HepG2 (cell line): ENCODE data around the gene NVL. TPM values are rescaled to one million over a fixed set of nuclear protein-coding genes. Genes with fewer than 3 reads are reported as not detected.

Experiments used
- EP300 ChIP-seq, 3 experiments: sonication (generic) in 1 of 3; formaldehyde crosslinking in 1 of 3; IDR thresholded peaks; 2 replicates each; pipeline versions ENCODE4 v1.5.1 to v1.6.1; 2011 to 2020; ENCODE audit warnings: low read depth in 2 of 3, low read length in 2 of 3, borderline replicate concordance in 1 of 3, improper control_type of control experiment in 1 of 3, mild to moderate bottlenecking in 1 of 3, missing genetic modification reagents in 1 of 3, moderate library complexity in 1 of 3
- HNRNPLL ChIP-seq: fragments of 200-400 bp; formaldehyde crosslinking; IDR thresholded peaks from 2 replicates; pipeline ENCODE4 v1.6.1; 2017; ENCODE audit warnings: mild to moderate bottlenecking, low read depth, low read length; ENCODE audit not compliant: poor library complexity, severe bottlenecking
- IKZF4 ChIP-seq: sonication (generic); formaldehyde crosslinking; IDR thresholded peaks from 2 replicates; pipeline ENCODE4 v1.5.1; 2020; ENCODE audit warnings: borderline replicate concordance, mild to moderate bottlenecking, low read depth, missing genetic modification reagents; ENCODE audit errors: not compliant biosample characterization
- MXI1 ChIP-seq: IDR thresholded peaks from 3 replicates; pipeline ENCODE4 v1.6.1; 2012; ENCODE audit warnings: low read depth, low read length, inconsistent platforms, borderline replicate concordance
- PAWR ChIP-seq: sonication (generic); formaldehyde crosslinking; IDR thresholded peaks from 2 replicates; pipeline ENCODE4 v1.4.0; 2020; ENCODE audit warnings: missing genetic modification reagents, mild to moderate bottlenecking, borderline replicate concordance
- ZC3H4 ChIP-seq: sonication (generic); formaldehyde crosslinking; IDR thresholded peaks from 2 replicates; pipeline ENCODE4 v1.4.0; 2020; ENCODE audit warnings: missing genetic modification reagents, borderline replicate concordance
- ZNF124 ChIP-seq: sonication (generic); formaldehyde crosslinking; IDR thresholded peaks from 2 replicates; pipeline ENCODE4 v1.4.0; 2020; ENCODE audit warnings: missing genetic modification reagents
- ZNF136 ChIP-seq: sonication (generic); formaldehyde crosslinking; IDR thresholded peaks from 2 replicates; pipeline ENCODE4 v1.8.1; 2022; ENCODE audit warnings: low read depth, mild to moderate bottlenecking, moderate library complexity, missing genetic modification reagents
- ZNF446 ChIP-seq: sonication (generic); formaldehyde crosslinking; IDR thresholded peaks from 2 replicates; pipeline ENCODE4 v1.5.0; 2020; ENCODE audit warnings: mild to moderate bottlenecking, missing genetic modification reagents
- ZNF879 ChIP-seq: sonication (generic); formaldehyde crosslinking; IDR thresholded peaks from 2 replicates; pipeline ENCODE4 v1.8.1; 2023; ENCODE audit warnings: missing genetic modification reagents
- polyA plus RNA-seq, 8 experiments: library from polyadenylated mRNA; depleted of rRNA in 3 of 8; stranded (reverse) in 7 of 8; unstranded in 1 of 8; fragments of >200 nt; fragmentation: Illumina TruSeq in 4 of 8; extraction: Trizol in 4 of 8; gene quantifications; 2 replicates each; pipeline versions ENCODE4 v1.2.1 to v1.2.3, GENCODE V29; 2011 to 2016; ENCODE audit warnings: low read depth in 4 of 8, missing spikeins in 1 of 8, mixed read lengths in 1 of 8; ENCODE audit not compliant: insufficient read depth in 1 of 8
- total RNA-seq, 5 experiments: library from RNA; depleted of rRNA; stranded (reverse); fragments of >200 nt; fragmentation: Illumina TruSeq; extraction: Trizol; gene quantifications; 2 replicates each; pipeline ENCODE4 v1.2.3, GENCODE V29; 2016; ENCODE audit warnings: low read depth in 1 of 5
- TF ChIP-seq, protein P1 (sequence below): sonication (generic); formaldehyde crosslinking; IDR thresholded peaks from 2 replicates; pipeline ENCODE4 v1.9.0; 2021; ENCODE audit warnings: mild to moderate bottlenecking, missing genetic modification reagents
- TF ChIP-seq, protein P2 (sequence below): IDR thresholded peaks from 2 replicates; pipeline ENCODE4 v1.6.1; 2012; ENCODE audit warnings: low read length, improper control_type of control experiment
- TF ChIP-seq, protein P3 (sequence below): sonication (generic); formaldehyde crosslinking; IDR thresholded peaks from 2 replicates; pipeline ENCODE4 v1.4.0; 2020; ENCODE audit warnings: missing genetic modification reagents

The NVL gene
- total and polyA plus RNA-seq, 2 of the 13 experiments (the other 11 are each of a cell fraction or from before 2014, with no cell fraction given) = 8.3 to 21.0 TPM

DNA sequence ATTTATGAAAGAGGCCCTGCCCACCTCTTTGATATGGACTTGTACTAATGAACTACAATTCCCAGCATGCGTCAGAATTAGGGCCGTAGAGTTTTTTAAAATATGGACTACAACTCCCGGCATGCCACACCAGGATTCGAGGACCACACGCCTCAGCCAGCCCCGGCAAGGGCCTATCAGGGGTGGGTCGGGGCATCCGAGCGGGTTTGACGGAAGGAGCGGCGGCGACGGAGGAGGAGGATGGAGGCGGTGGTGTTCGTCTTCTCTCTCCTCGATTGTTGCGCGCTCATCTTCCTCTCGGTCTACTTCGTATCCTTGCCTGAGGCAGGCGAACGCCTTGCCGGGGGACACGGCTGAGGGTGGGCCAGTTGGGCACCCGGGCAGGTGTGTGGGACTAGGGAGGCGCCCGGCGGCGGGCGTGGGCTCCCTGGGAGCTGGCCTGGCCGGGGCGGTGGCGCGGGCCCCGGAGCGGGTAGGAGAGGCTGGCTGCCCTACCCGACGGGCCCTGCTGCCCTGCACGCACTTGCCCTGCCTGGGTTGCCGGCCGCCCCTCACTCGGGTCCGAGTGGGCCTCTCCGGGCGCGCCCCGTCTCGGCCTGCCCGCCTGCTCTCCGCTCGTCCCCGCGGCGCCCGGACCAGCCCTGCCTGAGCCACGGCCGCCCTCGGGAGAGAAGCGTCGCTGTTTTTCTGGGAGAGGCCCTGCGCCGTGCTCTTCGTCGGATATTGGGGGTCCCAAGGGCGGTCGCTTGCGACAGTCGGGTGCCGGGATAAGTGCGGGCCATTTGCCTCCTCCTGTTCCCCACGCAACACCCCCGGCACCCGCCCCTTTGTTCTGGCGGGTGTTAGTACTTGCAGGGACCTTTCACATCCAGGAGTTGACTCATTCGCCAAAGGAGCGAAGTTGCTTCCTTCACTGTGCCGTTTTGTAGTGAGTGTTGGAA, 27.0 kb upstream of the NVL start, which contains the start of gene CNIH4 (continued):
- TF ChIP-seq, protein P1, sequence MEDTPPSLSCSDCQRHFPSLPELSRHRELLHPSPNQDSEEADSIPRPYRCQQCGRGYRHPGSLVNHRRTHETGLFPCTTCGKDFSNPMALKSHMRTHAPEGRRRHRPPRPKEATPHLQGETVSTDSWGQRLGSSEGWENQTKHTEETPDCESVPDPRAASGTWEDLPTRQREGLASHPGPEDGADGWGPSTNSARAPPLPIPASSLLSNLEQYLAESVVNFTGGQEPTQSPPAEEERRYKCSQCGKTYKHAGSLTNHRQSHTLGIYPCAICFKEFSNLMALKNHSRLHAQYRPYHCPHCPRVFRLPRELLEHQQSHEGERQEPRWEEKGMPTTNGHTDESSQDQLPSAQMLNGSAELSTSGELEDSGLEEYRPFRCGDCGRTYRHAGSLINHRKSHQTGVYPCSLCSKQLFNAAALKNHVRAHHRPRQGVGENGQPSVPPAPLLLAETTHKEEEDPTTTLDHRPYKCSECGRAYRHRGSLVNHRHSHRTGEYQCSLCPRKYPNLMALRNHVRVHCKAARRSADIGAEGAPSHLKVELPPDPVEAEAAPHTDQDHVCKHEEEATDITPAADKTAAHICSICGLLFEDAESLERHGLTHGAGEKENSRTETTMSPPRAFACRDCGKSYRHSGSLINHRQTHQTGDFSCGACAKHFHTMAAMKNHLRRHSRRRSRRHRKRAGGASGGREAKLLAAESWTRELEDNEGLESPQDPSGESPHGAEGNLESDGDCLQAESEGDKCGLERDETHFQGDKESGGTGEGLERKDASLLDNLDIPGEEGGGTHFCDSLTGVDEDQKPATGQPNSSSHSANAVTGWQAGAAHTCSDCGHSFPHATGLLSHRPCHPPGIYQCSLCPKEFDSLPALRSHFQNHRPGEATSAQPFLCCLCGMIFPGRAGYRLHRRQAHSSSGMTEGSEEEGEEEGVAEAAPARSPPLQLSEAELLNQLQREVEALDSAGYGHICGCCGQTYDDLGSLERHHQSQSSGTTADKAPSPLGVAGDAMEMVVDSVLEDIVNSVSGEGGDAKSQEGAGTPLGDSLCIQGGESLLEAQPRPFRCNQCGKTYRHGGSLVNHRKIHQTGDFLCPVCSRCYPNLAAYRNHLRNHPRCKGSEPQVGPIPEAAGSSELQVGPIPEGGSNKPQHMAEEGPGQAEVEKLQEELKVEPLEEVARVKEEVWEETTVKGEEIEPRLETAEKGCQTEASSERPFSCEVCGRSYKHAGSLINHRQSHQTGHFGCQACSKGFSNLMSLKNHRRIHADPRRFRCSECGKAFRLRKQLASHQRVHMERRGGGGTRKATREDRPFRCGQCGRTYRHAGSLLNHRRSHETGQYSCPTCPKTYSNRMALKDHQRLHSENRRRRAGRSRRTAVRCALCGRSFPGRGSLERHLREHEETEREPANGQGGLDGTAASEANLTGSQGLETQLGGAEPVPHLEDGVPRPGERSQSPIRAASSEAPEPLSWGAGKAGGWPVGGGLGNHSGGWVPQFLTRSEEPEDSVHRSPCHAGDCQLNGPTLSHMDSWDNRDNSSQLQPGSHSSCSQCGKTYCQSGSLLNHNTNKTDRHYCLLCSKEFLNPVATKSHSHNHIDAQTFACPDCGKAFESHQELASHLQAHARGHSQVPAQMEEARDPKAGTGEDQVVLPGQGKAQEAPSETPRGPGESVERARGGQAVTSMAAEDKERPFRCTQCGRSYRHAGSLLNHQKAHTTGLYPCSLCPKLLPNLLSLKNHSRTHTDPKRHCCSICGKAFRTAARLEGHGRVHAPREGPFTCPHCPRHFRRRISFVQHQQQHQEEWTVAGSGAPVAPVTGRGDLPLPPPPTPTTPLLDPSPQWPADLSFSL = no peak
- peak; percentile 72; the same call in 1 of the 2 replicates for TF ChIP-seq ZNF136 (CRISPR knock-in tag)
- TF ChIP-seq, protein P2, sequence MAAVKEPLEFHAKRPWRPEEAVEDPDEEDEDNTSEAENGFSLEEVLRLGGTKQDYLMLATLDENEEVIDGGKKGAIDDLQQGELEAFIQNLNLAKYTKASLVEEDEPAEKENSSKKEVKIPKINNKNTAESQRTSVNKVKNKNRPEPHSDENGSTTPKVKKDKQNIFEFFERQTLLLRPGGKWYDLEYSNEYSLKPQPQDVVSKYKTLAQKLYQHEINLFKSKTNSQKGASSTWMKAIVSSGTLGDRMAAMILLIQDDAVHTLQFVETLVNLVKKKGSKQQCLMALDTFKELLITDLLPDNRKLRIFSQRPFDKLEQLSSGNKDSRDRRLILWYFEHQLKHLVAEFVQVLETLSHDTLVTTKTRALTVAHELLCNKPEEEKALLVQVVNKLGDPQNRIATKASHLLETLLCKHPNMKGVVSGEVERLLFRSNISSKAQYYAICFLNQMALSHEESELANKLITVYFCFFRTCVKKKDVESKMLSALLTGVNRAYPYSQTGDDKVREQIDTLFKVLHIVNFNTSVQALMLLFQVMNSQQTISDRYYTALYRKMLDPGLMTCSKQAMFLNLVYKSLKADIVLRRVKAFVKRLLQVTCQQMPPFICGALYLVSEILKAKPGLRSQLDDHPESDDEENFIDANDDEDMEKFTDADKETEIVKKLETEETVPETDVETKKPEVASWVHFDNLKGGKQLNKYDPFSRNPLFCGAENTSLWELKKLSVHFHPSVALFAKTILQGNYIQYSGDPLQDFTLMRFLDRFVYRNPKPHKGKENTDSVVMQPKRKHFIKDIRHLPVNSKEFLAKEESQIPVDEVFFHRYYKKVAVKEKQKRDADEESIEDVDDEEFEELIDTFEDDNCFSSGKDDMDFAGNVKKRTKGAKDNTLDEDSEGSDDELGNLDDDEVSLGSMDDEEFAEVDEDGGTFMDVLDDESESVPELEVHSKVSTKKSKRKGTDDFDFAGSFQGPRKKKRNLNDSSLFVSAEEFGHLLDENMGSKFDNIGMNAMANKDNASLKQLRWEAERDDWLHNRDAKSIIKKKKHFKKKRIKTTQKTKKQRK = no peak
- no peak; the same call in 1 of the 2 replicates for TF ChIP-seq ZNF446 (CRISPR knock-in tag)
- TF ChIP-seq ZNF124 (CRISPR knock-in tag) = no peak
- TF ChIP-seq ZNF879 = no peak
- no peak for TF ChIP-seq PAWR (CRISPR knock-in tag)
- no peak for TF ChIP-seq EP300 (IDR thresholded peaks at IDR 0.05; ENCODE audit: low read depth in 2 of 2, low read length in 2 of 2)
- no peak for TF ChIP-seq EP300 (CRISPR knock-in tag; IDR thresholded peaks at IDR 0.05; ENCODE audit: borderline replicate concordance)
- TF ChIP-seq ZC3H4 (CRISPR knock-in tag) = no peak
- peak; percentile 66; the same call in 1 of the 3 replicates for TF ChIP-seq MXI1
- peak; percentile 96 for TF ChIP-seq HNRNPLL
- TF ChIP-seq, protein P3, sequence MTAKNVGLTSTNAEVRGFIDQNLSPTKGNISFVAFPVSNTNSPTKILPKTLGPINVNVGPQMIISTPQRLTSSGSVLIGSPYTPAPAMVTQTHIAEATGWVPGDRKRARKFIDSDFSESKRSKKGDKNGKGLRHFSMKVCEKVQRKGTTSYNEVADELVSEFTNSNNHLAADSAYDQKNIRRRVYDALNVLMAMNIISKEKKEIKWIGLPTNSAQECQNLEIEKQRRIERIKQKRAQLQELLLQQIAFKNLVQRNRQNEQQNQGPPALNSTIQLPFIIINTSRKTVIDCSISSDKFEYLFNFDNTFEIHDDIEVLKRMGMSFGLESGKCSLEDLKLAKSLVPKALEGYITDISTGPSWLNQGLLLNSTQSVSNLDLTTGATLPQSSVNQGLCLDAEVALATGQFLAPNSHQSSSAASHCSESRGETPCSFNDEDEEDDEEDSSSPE = peak; percentile 62; the same call in 1 of the 2 replicates
- TF ChIP-seq IKZF4 (CRISPR knock-in tag) = peak; percentile 55
